IMR-90 (cell line): ENCODE results near the gene TMPRSS5. TPM values are rescaled to one million over a fixed set of nuclear protein-coding genes. Genes with fewer than 3 reads are reported as not detected.

Source experiments
- ATAC-seq: fragments of 200-7000 bp; cut with Tn5 transposase; 2 replicates; pipeline ENCODE4 v1.9.1; 2020; ENCODE audit warnings: low read depth, mild to moderate bottlenecking, moderate library complexity
- BruUV-seq: library from RNA; stranded (reverse); fragments of 400-500 nt; replicated peaks from 2 replicates; lab custom pipeline; 2021; lab: Mats Ljungman, UMichigan
- CTCF ChIA-PET: fragments of 300-600 bp; formaldehyde crosslinking; extraction: SDS; loops from one replicate; lab custom pipeline; 2021; ENCODE audit warnings: antibody characterized with exemption; lab: Yijun Ruan, JAX
- POLR2A ChIA-PET: fragments of 300-600 bp; sonication (Branson Sonifier 250); formaldehyde crosslinking; loops from one replicate; lab custom pipeline; 2022; ENCODE audit warnings: antibody characterized with exemption; ENCODE audit not compliant: unreplicated experiment; lab: Charles Lee
- DNase-seq: peaks from one replicate; pipeline ENCODE4 v3.0.0; 2013
- H2AFZ ChIP-seq: replicated peaks from 2 replicates; pipeline ENCODE3; 2013; ENCODE audit warnings: low read length, mild to moderate bottlenecking; ENCODE audit not compliant: poor library complexity
- H2AK5ac ChIP-seq: 2 replicates; pipeline ENCODE4 v1.6.1; 2013; ENCODE audit warnings: low read depth, low read length, inconsistent platforms
- H2AK9ac ChIP-seq: replicated peaks from 2 replicates; pipeline ENCODE3; 2013; ENCODE audit warnings: mild to moderate bottlenecking, low read depth, low read length, moderate library complexity; ENCODE audit not compliant: poor library complexity
- H2BK120ac ChIP-seq: 2 replicates; pipeline ENCODE4 v1.6.1; 2013; ENCODE audit warnings: low read depth, low read length, inconsistent platforms
- H2BK15ac ChIP-seq: 3 replicates; pipeline ENCODE4 v1.6.1; 2013; ENCODE audit warnings: low read depth, low read length, inconsistent platforms
- H2BK20ac ChIP-seq: 2 replicates; pipeline ENCODE4 v1.6.1; 2013; ENCODE audit warnings: low read depth, mild to moderate bottlenecking, inconsistent platforms, low read length, moderate library complexity
- H2BK5ac ChIP-seq: 2 replicates; pipeline ENCODE4 v1.6.1; 2013; ENCODE audit warnings: mild to moderate bottlenecking, low read depth, low read length, inconsistent platforms; ENCODE audit not compliant: poor library complexity, severe bottlenecking
- H3K14ac ChIP-seq: replicated peaks from 2 replicates; pipeline ENCODE4 v1.6.1; 2013; ENCODE audit warnings: low read depth, low read length, inconsistent platforms
- H3K18ac ChIP-seq: 2 replicates; pipeline ENCODE4 v1.6.1; 2013; ENCODE audit warnings: low read depth, low read length, control low read depth
- H3K23ac ChIP-seq: 2 replicates; pipeline ENCODE4 v1.6.1; 2013; ENCODE audit warnings: low read depth, low read length, inconsistent platforms
- H3K27ac ChIP-seq: 2 replicates; pipeline ENCODE4 v1.5.1; 2013; ENCODE audit warnings: mild to moderate bottlenecking, control low read depth, low read length; ENCODE audit not compliant: insufficient read depth
- H3K27me3 ChIP-seq: 2 replicates; pipeline ENCODE4 v1.6.1; 2013; ENCODE audit warnings: low read length; ENCODE audit not compliant: control insufficient read depth, insufficient read depth
- H3K36me3 ChIP-seq: 2 replicates; pipeline ENCODE4 v1.6.1; 2013; ENCODE audit warnings: low read length, mixed read lengths; ENCODE audit not compliant: control insufficient read depth, insufficient read depth
- H3K4ac ChIP-seq: 2 replicates; pipeline ENCODE4 v1.6.1; 2013; ENCODE audit warnings: low read depth, low read length, inconsistent platforms
- H3K4me1 ChIP-seq: 2 replicates; pipeline ENCODE4 v1.6.1; 2013; ENCODE audit warnings: low read length, mixed read lengths; ENCODE audit not compliant: control insufficient read depth, insufficient read depth
- H3K4me2 ChIP-seq: 2 replicates; pipeline ENCODE4 v1.6.1; 2013; ENCODE audit warnings: low read depth, mild to moderate bottlenecking, control low read depth, low read length, moderate library complexity
- H3K4me3 ChIP-seq: 2 replicates; pipeline ENCODE4 v1.5.1; 2013; ENCODE audit warnings: low read depth, mild to moderate bottlenecking, control low read depth, low read length, moderate library complexity; ENCODE audit not compliant: insufficient read depth
- H3K56ac ChIP-seq: 2 replicates; pipeline ENCODE4 v1.6.1; 2013; ENCODE audit warnings: low read length, inconsistent platforms; ENCODE audit not compliant: insufficient read depth; ENCODE audit errors: extremely low read depth
- H3K79me1 ChIP-seq, 2 experiments: 2 replicates each; pipeline ENCODE4 v1.6.1; 2013; ENCODE audit warnings: low read length in 2 of 2, inconsistent platforms in 1 of 2, low read depth in 1 of 2
- H3K9ac ChIP-seq: 2 replicates; pipeline ENCODE4 v1.6.1; 2013; ENCODE audit warnings: low read depth, low read length, control low read depth
- H3K9me1 ChIP-seq: 2 replicates; pipeline ENCODE4 v1.6.1; 2013; ENCODE audit warnings: low read length, inconsistent platforms; ENCODE audit not compliant: insufficient read depth
- H3K9me3 ChIP-seq: 2 replicates; pipeline ENCODE4 v1.6.1; 2013; ENCODE audit warnings: low read length; ENCODE audit not compliant: control insufficient read depth, insufficient read depth
- H4K20me1 ChIP-seq: 2 replicates; pipeline ENCODE4 v1.6.1; 2013; ENCODE audit warnings: low read length, inconsistent platforms; ENCODE audit not compliant: insufficient read depth
- H4K5ac ChIP-seq: 2 replicates; pipeline ENCODE4 v1.6.1; 2013; ENCODE audit warnings: mild to moderate bottlenecking, low read depth, low read length, control low read depth
- H4K8ac ChIP-seq, 2 experiments: 2 replicates each; pipeline ENCODE4 v1.6.1; 2013; ENCODE audit warnings: low read depth in 2 of 2, low read length in 2 of 2, control low read depth in 1 of 2, inconsistent platforms in 1 of 2
- H4K91ac ChIP-seq: 2 replicates; pipeline ENCODE4 v1.6.1; 2013; ENCODE audit warnings: low read depth, low read length, inconsistent platforms; ENCODE audit not compliant: insufficient read depth
- BHLHE40 ChIP-seq: fragments of 150-350 bp; IDR thresholded peaks from 2 replicates; pipeline ENCODE4 v1.6.1; 2016; ENCODE audit warnings: mild to moderate bottlenecking, low read depth, low read length
- CEBPB ChIP-seq: IDR thresholded peaks from 2 replicates; pipeline ENCODE4 v1.6.1; 2012; ENCODE audit warnings: low read depth, low read length, improper control_type of control experiment
- CHD1 ChIP-seq: IDR thresholded peaks from 2 replicates; pipeline ENCODE4 v1.6.1; 2012; ENCODE audit warnings: low read depth, low read length, improper control_type of control experiment
- CTCF ChIP-seq: conservative IDR thresholded peaks from 2 replicates; pipeline ENCODE4 v1.5.1; 2012; ENCODE audit warnings: mild to moderate bottlenecking, low read depth, low read length, improper control_type of control experiment
- ELK1 ChIP-seq: fragments of 150-350 bp; IDR thresholded peaks from 2 replicates; pipeline ENCODE4 v1.6.1; 2016; ENCODE audit warnings: low read depth, mild to moderate bottlenecking, low read length, moderate library complexity, borderline replicate concordance
- MAFK ChIP-seq: IDR thresholded peaks from 2 replicates; pipeline ENCODE4 v1.6.1; 2012; ENCODE audit warnings: low read depth, low read length, improper control_type of control experiment
- MXI1 ChIP-seq: IDR thresholded peaks from 2 replicates; pipeline ENCODE4 v1.6.1; 2012; ENCODE audit warnings: low read depth, mild to moderate bottlenecking, low read length, moderate library complexity, borderline replicate concordance
- NFE2L2 ChIP-seq: fragments of 150-350 bp; IDR thresholded peaks from 2 replicates; pipeline ENCODE4 v1.6.1; 2016; ENCODE audit warnings: low read depth, mild to moderate bottlenecking, low read length
- POLR2A ChIP-seq: IDR thresholded peaks from 2 replicates; pipeline ENCODE4 v1.6.1; 2012; ENCODE audit warnings: mild to moderate bottlenecking, low read depth, low read length
- RAD21 ChIP-seq: IDR thresholded peaks from 2 replicates; pipeline ENCODE4 v1.6.1; 2012; ENCODE audit warnings: low read length, improper control_type of control experiment
- RFX5 ChIP-seq: IDR thresholded peaks from 2 replicates; pipeline ENCODE4 v1.8.0; 2012; ENCODE audit warnings: low read depth, mild to moderate bottlenecking, low read length, moderate library complexity
- SMC3 ChIP-seq: fragments of 150-350 bp; IDR thresholded peaks from 2 replicates; pipeline ENCODE4 v1.6.1; 2016; ENCODE audit warnings: low read depth, mild to moderate bottlenecking, antibody characterized with exemption, low read length, moderate library complexity
- USF2 ChIP-seq: fragments of 150-350 bp; IDR thresholded peaks from 2 replicates; pipeline ENCODE4 v1.6.1; 2017; ENCODE audit warnings: mild to moderate bottlenecking, antibody characterized with exemption, low read length, low read depth
- WGBS, 2 experiments: methylation state at CpG; one replicate each; pipeline versions ENCODE4 v1.1.5 to v1.1.7; 2013; ENCODE audit warnings: missing lambda C conversion rate in 2 of 2; ENCODE audit not compliant: insufficient read length in 1 of 2; ENCODE audit errors: extremely low coverage in 2 of 2; 5-methylcytosine and 5-hydroxymethylcytosine counted together
- dilution Hi-C: fragments of 300-500 bp; cut with HindIII; formaldehyde crosslinking; loops from one replicate; pipeline ENCODE4 v1.14.3; 2018; ENCODE audit warnings: low sequenced_read_pairs; ENCODE audit not compliant: unreplicated experiment
- in situ Hi-C: fragments of 300-500 bp; cut with MboI; formaldehyde crosslinking; loops from 3 replicates; pipeline ENCODE4 v1.14.3; 2019; ENCODE audit warnings: low sequenced_read_pairs, inconsistent platforms, mixed read lengths
- intact Hi-C: fragments of 100-400 bp; cut with micrococcal nuclease; formaldehyde crosslinking; loops from 2 replicates; pipeline ENCODE4 v1.10.0; 2022
- polyA plus RNA-seq, 3 experiments: library from polyadenylated mRNA; depleted of rRNA; stranded (reverse); fragments of >200 nt; gene quantifications; 2 replicates each; pipeline ENCODE4 v1.2.3, GENCODE V29; 2012; ENCODE audit warnings: low replicate concordance in 1 of 3
- total RNA-seq: library from RNA; depleted of rRNA; stranded (reverse); fragments of >200 nt; gene quantifications from 2 replicates; pipeline ENCODE4 v1.2.3, GENCODE V29; 2012

TMPRSS5 gene
- total and polyA plus RNA-seq, 2 of the 4 experiments (the other 2 are of a cell fraction), result under 0.01 to 0.24 TPM

GRCh38 chr11:113673550-113674396 is 32.3 kb downstream of the TMPRSS5 start:
- dilution Hi-C loops, result no loop called here
- BruUV-seq, result no TSS peak
- H3K27ac ChIP-seq, result no peak overlapping the region
- POLR2A ChIA-PET, result no interaction called here
- no peaks in the 10 kb centered on the region for H3K9me3 ChIP-seq
- H3K36me3 ChIP-seq, result no peaks in the 10 kb centered on the region
- no peaks in the 10 kb centered on the region for H4K20me1 ChIP-seq
- no peak overlapping the region for H3K18ac ChIP-seq
- no peak overlapping the region for H3K4ac ChIP-seq
- no peak overlapping the region for H3K4me2 ChIP-seq
- H2AK5ac ChIP-seq, result no peak overlapping the region
- 80% methylated on average over 1 of the region's 4 CpGs; no CpG with 5 or more reads in 1 of the 2 experiments for WGBS, 2 experiments
- no peak overlapping the region for H2AK9ac ChIP-seq
- H2BK5ac ChIP-seq, result no peak overlapping the region
- no peaks in the 10 kb centered on the region; the same call in 1 of the 2 replicates for H3K4me1 ChIP-seq
- H2BK15ac ChIP-seq, result no peak overlapping the region
- TF ChIP-seq SMC3 (no peak), BHLHE40 (no peak), CTCF (no peak), MXI1 (no peak), ELK1 (no peak), POLR2A (no peak), RFX5 (no peak), USF2 (no peak), CHD1 (no peak), MAFK (no peak), RAD21 (no peak), CEBPB (no peak), NFE2L2 (no peak)
- H3K9ac ChIP-seq, result no peak overlapping the region
- ATAC-seq (0 out of 2 replicates have a peak, but pooled peaks have one; percentile 18), DNase-seq (peak; percentile 14)
- H2BK120ac ChIP-seq, result no peak overlapping the region; the same call in 1 of the 2 replicates
- no peaks in the 10 kb centered on the region; the same call in 1 of the 2 replicates for H3K9me1 ChIP-seq
- 0 out of 2 replicates have a peak overlapping the region, but pooled peaks have one; percentile 18 for H2BK20ac ChIP-seq
- H4K8ac ChIP-seq, result no peak overlapping the region
- H3K27me3 ChIP-seq, result peaks cover 11% of the 10 kb centered on the region
- H3K56ac ChIP-seq, result no peak overlapping the region
- no peak overlapping the region for H3K4me3 ChIP-seq
- H4K5ac ChIP-seq, result no peak overlapping the region
- no peak overlapping the region for H2AFZ ChIP-seq
- H4K91ac ChIP-seq, result no peak overlapping the region
- intact Hi-C loops, result no loop called here
- in situ Hi-C loops, result no loop called here
- no peak overlapping the region for H3K23ac ChIP-seq
- CTCF ChIA-PET, result interaction anchor here (1.0 to 1.1 kb wide), 2 partner anchors 9 to 16 kb away, joined by 3 read pairs; no protein-coding TSS in a partner anchor
- H3K14ac ChIP-seq, result no peak overlapping the region
- H3K79me1 ChIP-seq, result no peaks in the 10 kb centered on the region
